Activated CD4-positive, alpha-beta memory T cell treated with anti-CD3 and anti-CD28 coated beads, Interleukin-2, amount 10 ng/mL, durations not matched to agents 7 days and 5 days (primary cell): Measurements from ENCODE around the gene DCP1A. TPM values are rescaled to one million over a fixed set of nuclear protein-coding genes. Genes with fewer than 3 reads are reported as not detected.
"Not testable (repeated sequence)": the region's sequence is repeated elsewhere in the genome, so short reads cannot be mapped to it uniquely, and the experiment has no call there.

Experiments used
- CTCF ChIA-PET: fragments of 350-600 bp; sonication (Branson Sonifier 250); formaldehyde crosslinking; loops from one replicate; lab custom pipeline; 2021; ENCODE audit warnings: antibody characterized with exemption, inconsistent platforms; lab: Charles Lee
- POLR2A ChIA-PET: fragments of 350-600 bp; sonication (Branson Sonifier 250); formaldehyde crosslinking; loops from one replicate; lab custom pipeline; 2021; ENCODE audit warnings: antibody characterized with exemption; lab: Charles Lee
- DNase-seq: peaks from one replicate; pipeline ENCODE4 v3.0.0-alpha.2; 2020
- H3K27ac Mint-ChIP-seq: one replicate; pipeline ENCODE4 v1.8.0; 2021; ENCODE audit warnings: mild to moderate bottlenecking, mixed read lengths
- H3K27me3 Mint-ChIP-seq: one replicate; pipeline ENCODE4 v1.8.0; 2021; ENCODE audit warnings: mixed read lengths
- H3K36me3 Mint-ChIP-seq: one replicate; pipeline ENCODE4 v1.8.0; 2021; ENCODE audit warnings: low read depth, mixed read lengths
- H3K4me1 Mint-ChIP-seq: one replicate; pipeline ENCODE4 v1.8.0; 2021; ENCODE audit warnings: mixed read lengths
- H3K4me3 Mint-ChIP-seq: one replicate; pipeline ENCODE4 v1.8.0; 2021; ENCODE audit warnings: mild to moderate bottlenecking, mixed read lengths
- H3K9me3 Mint-ChIP-seq: one replicate; pipeline ENCODE4 v1.8.0; 2021; ENCODE audit warnings: mixed read lengths
- total RNA-seq, 2 experiments: library from RNA; stranded (reverse); gene quantifications; one replicate each; pipeline ENCODE4 v1.2.3, GENCODE V29; 2021

The DCP1A gene
- total RNA-seq, 2 experiments from 2014 or later: 33.0 to 34.7 TPM

DNA sequence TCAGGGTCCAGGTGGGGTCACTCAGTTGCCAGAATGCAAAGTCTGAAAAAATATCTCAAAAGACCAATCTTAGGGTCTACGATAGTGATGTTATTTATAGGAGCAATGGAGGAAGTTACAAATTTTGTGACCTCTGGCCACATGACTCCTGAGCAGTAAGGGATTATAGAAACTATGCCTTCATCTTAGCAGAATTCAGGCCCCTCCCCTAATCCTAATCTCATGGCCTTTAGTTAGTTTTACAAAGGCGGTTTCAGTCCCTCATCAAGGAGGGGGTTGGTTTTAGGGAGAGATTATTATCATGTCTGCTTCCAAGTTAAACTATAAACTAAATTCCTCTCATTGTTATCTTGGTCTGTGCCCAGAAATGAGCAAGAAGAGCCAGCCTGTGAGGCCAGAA, 5.9 kb upstream of the DCP1A start:
- POLR2A ChIA-PET: no interaction called here
- Mint-ChIP-seq H3K4me3 (no peak overlapping the region), H3K27me3 (peaks cover 4% of the 10 kb centered on the region), H3K36me3 (no peaks in the 10 kb centered on the region), H3K9me3 (no peaks in the 10 kb centered on the region), H3K4me1 (peaks cover 11% of the 10 kb centered on the region), H3K27ac (no peak overlapping the region)
- CTCF ChIA-PET: no interaction called here
- no peak for DNase-seq

DNA sequence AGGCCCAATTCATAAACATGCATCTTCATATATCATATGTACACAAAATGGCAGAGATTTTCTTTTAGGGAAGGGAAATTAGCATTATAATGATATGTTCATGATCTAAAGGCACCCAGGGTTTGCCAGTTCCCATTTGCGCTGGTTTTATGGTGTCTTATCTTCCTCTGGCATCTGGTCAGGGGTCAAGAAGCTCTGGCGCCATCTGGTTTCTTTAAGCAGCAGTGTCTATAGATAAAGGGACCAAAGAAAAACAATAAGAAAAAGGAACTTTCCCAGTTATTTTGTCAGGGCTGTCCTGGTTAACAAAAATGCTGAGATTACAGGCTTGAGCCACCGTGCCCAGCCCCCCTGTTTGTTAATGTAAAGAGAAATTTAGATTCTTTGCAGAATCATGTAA, 3.3 kb upstream of the DCP1A start:
- no peaks in the 10 kb centered on the region for H3K27me3 Mint-ChIP-seq
- no peak for DNase-seq
- H3K9me3 Mint-ChIP-seq: no peaks in the 10 kb centered on the region
- no peak overlapping the region for H3K27ac Mint-ChIP-seq
- no peak overlapping the region for H3K4me3 Mint-ChIP-seq
- H3K36me3 Mint-ChIP-seq: peaks cover 4% of the 10 kb centered on the region
- H3K4me1 Mint-ChIP-seq: peaks cover 25% of the 10 kb centered on the region
- ChIA-PET POLR2A (no interaction called here), CTCF (interaction anchor here (0.9 to 1.2 kb wide), 2 partner anchors 8 to 151 kb away, joined by 3 read pairs; no protein-coding TSS in a partner anchor)

DNA sequence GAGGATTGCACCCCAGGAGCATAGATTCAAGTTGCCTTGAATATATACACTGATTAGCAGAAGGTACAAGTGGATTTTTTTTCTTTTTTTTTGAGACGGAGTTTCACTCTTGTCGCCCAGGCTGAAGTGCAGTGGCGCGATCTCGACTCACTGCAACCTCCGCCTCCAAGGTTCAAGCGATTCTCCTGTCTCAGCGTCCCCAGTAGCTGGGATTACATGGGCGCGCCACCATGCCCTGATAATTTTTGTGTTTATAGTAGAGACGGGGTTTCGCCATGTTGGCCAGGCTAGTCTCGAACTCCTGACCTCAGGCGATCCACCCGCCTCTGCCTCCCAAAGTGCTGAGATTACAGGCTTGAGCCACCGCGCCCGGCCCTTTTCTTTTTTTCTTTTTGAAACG, 775 bp upstream of the DCP1A start:
- peak overlapping the region; percentile 89 for H3K27ac Mint-ChIP-seq
- POLR2A ChIA-PET: interaction anchor here (0.9 to 2.2 kb wide), 15 partner anchors 9 to 543 kb away, joined by 3 to 13 read pairs (median 5); partner anchors contain the start of gene SELENOK
- peaks cover 15% of the 10 kb centered on the region for H3K36me3 Mint-ChIP-seq
- CTCF ChIA-PET: interaction anchor here (1.2 to 1.9 kb wide), 3 partner anchors 9 to 403 kb away, joined by 3 to 4 read pairs (median 4); no protein-coding TSS in a partner anchor
- not testable (repeated sequence) for H3K9me3 Mint-ChIP-seq, DNase-seq, H3K27me3 Mint-ChIP-seq
- peaks cover 30% of the 10 kb centered on the region for H3K4me1 Mint-ChIP-seq
- H3K4me3 Mint-ChIP-seq: peak overlapping the region; percentile 98

DNA sequence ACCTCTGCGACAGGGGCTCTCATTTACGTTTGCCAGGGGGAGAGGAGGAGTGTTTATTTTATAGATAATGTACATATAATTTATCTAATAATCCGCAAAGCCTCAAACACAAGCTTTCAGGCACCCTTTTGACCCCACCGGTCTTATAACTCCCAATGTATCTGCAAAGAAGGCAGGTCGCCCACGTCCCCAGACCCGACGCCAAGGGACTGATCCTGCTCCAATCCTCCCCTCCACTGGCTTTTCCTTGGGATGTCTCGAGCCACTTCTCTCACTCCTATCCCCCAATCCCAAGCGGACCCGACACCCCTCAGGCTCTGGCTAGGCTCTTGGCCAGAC, 452 bp downstream of the DCP1A start:
- Mint-ChIP-seq H3K4me1 (peaks cover 33% of the 10 kb centered on the region), H3K27me3 (no peaks in the 10 kb centered on the region), H3K27ac (peak overlapping the region; percentile 89), H3K4me3 (peak overlapping the region; percentile 98), H3K36me3 (peaks cover 23% of the 10 kb centered on the region), H3K9me3 (no peaks in the 10 kb centered on the region)
- DNase-seq: no peak
- ChIA-PET CTCF (interaction anchor here (0.7 to 1.9 kb wide), 4 partner anchors 10 to 550 kb away, joined by 3 to 4 read pairs (median 4); no protein-coding TSS in a partner anchor), POLR2A (interaction anchor here (0.8 to 2.2 kb wide), 13 partner anchors 8 to 545 kb away, joined by 3 to 13 read pairs (median 5); partner anchors contain the start of gene SELENOK)

DNA sequence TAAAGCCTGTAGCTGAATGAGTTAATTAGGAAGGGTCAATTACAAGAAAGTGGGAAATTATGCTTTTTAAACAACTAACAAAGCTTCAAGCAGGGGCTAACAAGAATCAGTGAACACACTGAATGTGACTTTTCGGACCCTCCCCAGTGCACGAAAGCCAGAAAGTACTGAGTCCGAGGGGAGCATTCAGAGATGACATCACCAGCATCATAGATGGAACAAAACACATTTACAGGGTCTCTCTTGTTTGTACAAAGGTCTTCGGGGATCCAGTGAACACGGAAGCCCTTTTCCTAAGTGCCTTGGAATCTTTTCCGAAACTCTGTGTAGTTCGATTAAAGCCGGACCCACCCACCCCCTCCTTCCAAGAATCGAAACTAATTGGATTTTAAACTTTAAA, 829 bp downstream of the DCP1A start:
- Mint-ChIP-seq H3K9me3 (no peaks in the 10 kb centered on the region), H3K4me3 (peak overlapping the region; percentile 98), H3K27ac (peak overlapping the region; percentile 81), H3K36me3 (peaks cover 23% of the 10 kb centered on the region), H3K4me1 (peaks cover 33% of the 10 kb centered on the region), H3K27me3 (no peaks in the 10 kb centered on the region)
- no peak for DNase-seq
- POLR2A ChIA-PET: interaction anchor here (1.1 to 2.1 kb wide), 4 partner anchors 10 to 217 kb away, joined by 3 to 10 read pairs (median 5); partner anchors contain the start of gene TKT
- CTCF ChIA-PET: no interaction called here

DNA sequence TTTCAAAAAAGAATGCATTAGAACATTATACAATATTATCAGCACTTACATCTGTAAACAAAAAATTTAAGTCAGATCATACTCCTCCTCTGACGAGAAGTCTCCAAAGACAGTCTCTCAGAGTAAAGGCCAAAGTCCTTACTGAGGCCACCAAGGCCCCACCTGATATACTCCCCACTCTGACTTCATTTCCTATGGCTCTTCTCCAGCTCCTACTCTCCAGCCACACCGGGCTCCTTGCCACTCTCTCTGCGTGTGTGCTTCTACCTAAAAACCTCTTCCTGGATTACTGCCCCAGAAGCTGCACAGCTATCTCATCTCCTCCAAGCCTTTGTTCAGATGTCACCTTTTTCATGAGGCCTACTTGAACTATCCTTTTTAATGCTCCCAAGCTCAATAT, 5.0 kb downstream of the DCP1A start:
- Mint-ChIP-seq H3K4me1 (peaks cover 28% of the 10 kb centered on the region), H3K27ac (no peak overlapping the region), H3K9me3 (no peaks in the 10 kb centered on the region), H3K36me3 (peaks cover 46% of the 10 kb centered on the region), H3K4me3 (no peak overlapping the region), H3K27me3 (no peaks in the 10 kb centered on the region)
- POLR2A ChIA-PET: no interaction called here
- DNase-seq: no peak
- CTCF ChIA-PET: interaction anchor here (1.0 kb wide), 1 partner anchor 8 kb away, joined by 3 read pairs; no protein-coding TSS in a partner anchor

DNA sequence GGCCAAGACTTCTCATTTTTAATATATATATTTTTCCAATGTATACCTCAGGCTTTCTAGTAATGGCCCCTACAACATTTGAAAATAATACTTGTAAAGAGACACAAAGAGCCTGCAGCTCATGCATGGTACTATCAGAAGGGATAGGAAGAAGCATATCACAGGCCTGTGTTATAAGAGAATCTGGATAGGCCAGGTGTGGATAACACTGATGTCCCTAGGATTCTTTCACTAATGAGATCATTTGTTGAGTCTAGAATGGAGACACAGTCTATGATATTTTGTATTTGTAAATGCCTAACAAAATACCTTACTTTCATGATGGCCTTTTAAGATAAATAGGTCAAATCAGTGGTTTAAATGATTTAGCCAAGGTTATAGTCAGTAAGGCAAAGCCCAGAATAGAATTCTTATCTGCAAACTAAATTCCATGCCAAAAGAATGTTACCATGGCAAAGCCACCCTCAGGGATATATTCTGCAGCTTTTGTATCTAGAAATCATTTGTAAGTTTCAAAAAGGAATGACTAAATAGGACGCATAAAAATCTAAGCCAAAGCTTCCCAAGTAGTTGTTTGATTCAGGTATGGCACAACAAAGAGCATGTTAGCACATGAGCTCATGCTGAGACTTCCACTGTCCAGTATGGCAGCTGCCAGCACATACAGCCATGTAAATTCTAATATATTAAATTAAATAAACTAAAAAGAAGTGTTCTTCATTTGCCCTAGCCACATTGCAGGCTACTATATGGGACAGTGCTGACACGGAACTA, 10.0 kb downstream of the DCP1A start:
- Mint-ChIP-seq H3K36me3 (peaks cover 43% of the 10 kb centered on the region), H3K4me1 (peaks cover 3% of the 10 kb centered on the region), H3K9me3 (no peaks in the 10 kb centered on the region), H3K4me3 (no peak overlapping the region), H3K27me3 (no peaks in the 10 kb centered on the region), H3K27ac (no peak overlapping the region)
- ChIA-PET CTCF (no interaction called here), POLR2A (interaction anchor here (3.1 kb wide), 1 partner anchor 10 kb away, joined by 10 read pairs; the partner anchor contains the start of gene DCP1A)
- no peak for DNase-seq

DNA sequence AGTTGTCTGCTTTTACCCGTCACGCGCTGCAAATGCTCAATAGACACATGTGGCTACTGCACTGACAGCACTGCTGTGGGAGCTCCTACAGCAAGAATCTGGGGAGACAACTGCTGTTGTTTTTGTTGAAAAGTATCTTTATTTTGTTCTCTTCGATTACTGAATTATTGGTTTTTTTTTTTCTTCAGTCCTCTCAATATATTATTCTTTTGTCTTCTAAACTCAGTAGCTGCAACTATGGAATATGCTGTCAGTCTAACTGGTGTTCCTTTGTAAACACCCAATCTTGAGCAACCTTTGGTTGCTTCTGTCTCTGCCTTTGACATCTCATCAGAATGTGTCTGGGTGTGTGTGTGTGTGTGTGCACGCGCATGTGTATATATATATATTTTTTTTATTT, 12.6 kb downstream of the DCP1A start:
- DNase-seq: no peak
- ChIA-PET CTCF (no interaction called here), POLR2A (interaction anchor here (3.1 kb wide), 1 partner anchor 13 kb away, joined by 10 read pairs; the partner anchor contains the start of gene DCP1A)
- no peaks in the 10 kb centered on the region for H3K27me3 Mint-ChIP-seq
- H3K4me3 Mint-ChIP-seq: no peak overlapping the region
- no peaks in the 10 kb centered on the region for H3K9me3 Mint-ChIP-seq
- peaks cover 7% of the 10 kb centered on the region for H3K4me1 Mint-ChIP-seq
- peaks cover 42% of the 10 kb centered on the region for H3K36me3 Mint-ChIP-seq
- H3K27ac Mint-ChIP-seq: no peak overlapping the region

DNA sequence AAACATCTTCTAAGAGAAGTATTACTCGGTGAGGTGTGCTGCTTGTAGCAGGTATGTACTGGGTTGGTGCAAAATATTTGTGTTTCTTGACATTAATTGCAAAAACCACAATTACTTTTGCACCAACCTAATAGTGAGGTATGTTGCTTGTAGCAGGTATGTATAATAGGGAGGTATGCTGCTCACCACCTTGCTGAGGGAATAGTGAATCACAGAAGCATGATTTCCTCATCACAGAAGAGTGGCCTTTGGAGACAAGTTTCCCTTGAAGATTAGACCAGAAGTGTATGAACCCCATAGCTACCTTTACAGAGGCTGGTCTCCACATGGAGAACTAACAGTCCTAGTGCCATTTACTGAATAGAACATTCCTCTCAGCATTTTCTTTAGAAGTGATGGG, 15.5 kb downstream of the DCP1A start:
- ChIA-PET CTCF (no interaction called here), POLR2A (no interaction called here)
- peaks cover 29% of the 10 kb centered on the region for H3K36me3 Mint-ChIP-seq

DNA sequence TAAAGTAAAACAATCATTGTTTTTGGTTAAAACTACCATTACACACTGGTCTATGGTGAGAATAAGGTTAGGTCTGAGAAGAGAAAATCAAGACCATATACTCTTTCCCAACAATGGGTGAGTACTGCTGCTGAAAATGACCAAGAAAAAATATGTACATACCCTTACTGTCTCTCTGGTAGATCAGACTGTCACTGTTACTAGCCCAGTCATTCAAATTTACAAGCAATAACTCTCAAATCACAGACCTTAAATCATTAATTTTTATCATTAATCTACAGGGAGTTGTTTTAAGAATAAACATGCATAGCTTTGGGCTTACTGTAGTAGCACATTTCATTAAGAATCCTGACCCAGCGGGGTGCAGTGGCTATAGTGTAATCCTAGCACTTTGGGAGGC, 17.4 kb downstream of the DCP1A start:
- H3K27ac Mint-ChIP-seq: no peak overlapping the region
- no peak for DNase-seq
- no peak overlapping the region for H3K4me3 Mint-ChIP-seq
- no peaks in the 10 kb centered on the region for H3K9me3 Mint-ChIP-seq
- POLR2A ChIA-PET: no interaction called here
- H3K4me1 Mint-ChIP-seq: peaks cover 6% of the 10 kb centered on the region
- CTCF ChIA-PET: no interaction called here
- peaks cover 37% of the 10 kb centered on the region for H3K36me3 Mint-ChIP-seq
- H3K27me3 Mint-ChIP-seq: no peaks in the 10 kb centered on the region

More for the DNA sequence above, 15.5 kb downstream of the DCP1A start:
- DNase-seq: no peak
- H3K27me3 Mint-ChIP-seq: no peaks in the 10 kb centered on the region
- peaks cover 4% of the 10 kb centered on the region for H3K4me1 Mint-ChIP-seq
- H3K9me3 Mint-ChIP-seq: no peaks in the 10 kb centered on the region
- no peak overlapping the region for H3K4me3 Mint-ChIP-seq
- no peak overlapping the region for H3K27ac Mint-ChIP-seq

DNA sequence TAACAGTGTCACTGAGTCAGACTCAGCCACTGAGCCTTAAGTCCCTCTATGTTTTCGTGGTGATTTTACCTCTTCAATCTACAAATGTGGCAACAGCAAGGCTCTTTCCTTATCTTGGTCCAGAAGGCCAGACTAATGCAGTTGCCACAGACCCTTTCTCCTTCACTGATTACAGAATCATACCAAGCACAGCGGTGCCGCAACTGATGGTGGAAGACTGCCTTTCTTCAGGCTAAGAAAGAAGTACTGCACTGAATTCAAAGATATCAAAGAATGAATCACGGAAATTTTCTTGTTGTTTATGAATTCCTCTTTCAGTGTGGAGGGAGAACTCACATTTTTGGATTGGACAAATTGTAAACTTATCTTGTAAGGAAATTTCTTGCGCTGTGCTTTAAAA, 18.6 kb downstream of the DCP1A start:
- Mint-ChIP-seq H3K36me3 (peaks cover 29% of the 10 kb centered on the region), H3K27ac (no peak overlapping the region)
- CTCF ChIA-PET: no interaction called here

DNA sequence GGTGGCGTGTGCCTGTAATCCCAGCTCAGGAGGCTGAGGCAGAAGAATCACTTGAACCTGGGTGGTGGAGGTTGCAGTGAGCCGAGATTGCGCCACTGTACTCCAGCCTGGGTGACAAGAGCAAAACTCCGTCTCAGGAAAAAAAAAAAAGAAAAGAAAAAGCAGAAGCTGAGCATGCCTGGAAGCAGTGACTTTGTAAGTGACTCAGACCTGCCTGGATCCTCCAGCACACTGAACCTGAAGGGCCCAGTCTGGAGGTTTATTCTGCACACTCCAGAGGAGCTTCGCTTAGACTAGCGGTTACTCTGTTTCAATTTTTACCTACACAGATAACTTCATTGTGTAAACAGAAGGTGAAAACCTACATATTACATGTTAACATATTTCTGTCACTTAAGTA, 19.4 kb downstream of the DCP1A start:
- POLR2A ChIA-PET, H3K27me3 Mint-ChIP-seq, H3K27ac Mint-ChIP-seq, DNase-seq, H3K4me3 Mint-ChIP-seq, CTCF ChIA-PET, H3K4me1 Mint-ChIP-seq, H3K9me3 Mint-ChIP-seq: not testable (repeated sequence)
- peaks cover 26% of the 10 kb centered on the region for H3K36me3 Mint-ChIP-seq

More for the DNA sequence above, 18.6 kb downstream of the DCP1A start:
- Mint-ChIP-seq H3K4me1 (peaks cover 6% of the 10 kb centered on the region), H3K4me3 (no peak overlapping the region), H3K27me3 (no peaks in the 10 kb centered on the region), H3K9me3 (no peaks in the 10 kb centered on the region)
- POLR2A ChIA-PET: no interaction called here
- DNase-seq: no peak

DNA sequence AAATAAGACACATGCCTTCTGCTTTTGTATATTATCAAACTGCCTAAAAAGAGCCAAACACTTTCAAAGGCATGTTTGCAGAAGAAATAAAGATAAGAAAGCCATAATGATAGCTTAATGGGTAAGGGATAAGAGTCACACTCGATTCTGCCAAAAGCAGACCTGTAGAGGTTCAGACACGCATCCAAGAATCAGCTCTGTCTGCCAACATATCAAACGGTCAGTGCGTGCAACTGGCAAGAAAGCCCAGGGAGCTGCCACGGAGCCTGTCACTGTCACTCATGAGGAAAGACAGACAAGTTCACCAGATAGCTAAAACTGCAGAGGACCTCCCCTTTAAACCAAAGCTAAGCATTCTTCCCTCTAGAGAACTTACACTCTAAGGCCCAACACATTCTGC, 23.2 kb downstream of the DCP1A start:
- H3K27ac Mint-ChIP-seq: no peak overlapping the region
- ChIA-PET CTCF (no interaction called here), POLR2A (no interaction called here)
- H3K27me3 Mint-ChIP-seq: no peaks in the 10 kb centered on the region
- H3K4me3 Mint-ChIP-seq: no peak overlapping the region
- peaks cover 26% of the 10 kb centered on the region for H3K36me3 Mint-ChIP-seq
- H3K4me1 Mint-ChIP-seq: peaks cover 4% of the 10 kb centered on the region
- no peaks in the 10 kb centered on the region for H3K9me3 Mint-ChIP-seq
- no peak for DNase-seq
